Neural progenitor cell (in vitro differentiated cells): Measurements from ENCODE around the gene UBTD1. TPM values are rescaled to one million over a fixed set of nuclear protein-coding genes. Genes with fewer than 3 reads are reported as not detected.

Experiments
- DNase-seq: peaks from one replicate; pipeline ENCODE4 v3.0.0-alpha.2; 2016; ENCODE audit warnings: low spot score
- H2AFZ ChIP-seq: fragments of 200-600 bp; sonication (generic); replicated peaks from 2 replicates; pipeline ENCODE4 v1.6.1; 2016; ENCODE audit warnings: antibody characterized with exemption
- H3F3A ChIP-seq: fragments of 200-600 bp; sonication (generic); 2 replicates; pipeline ENCODE4 v1.6.1; 2016; ENCODE audit warnings: antibody characterized with exemption, low read depth
- H3K27ac ChIP-seq: fragments of 200-600 bp; sonication (generic); 2 replicates; pipeline ENCODE4 v1.5.1; 2016; ENCODE audit warnings: mild to moderate bottlenecking
- H3K27me3 ChIP-seq: fragments of 200-600 bp; sonication (generic); 2 replicates; pipeline ENCODE4 v1.6.1; 2016; ENCODE audit warnings: mild to moderate bottlenecking, moderate library complexity
- H3K36me3 ChIP-seq: fragments of 200-600 bp; sonication (generic); 2 replicates; pipeline ENCODE4 v1.5.1; 2016
- H3K4me1 ChIP-seq: fragments of 200-600 bp; sonication (generic); 2 replicates; pipeline ENCODE4 v1.6.1; 2016; ENCODE audit warnings: mixed run types
- H3K4me2 ChIP-seq: fragments of 200-600 bp; sonication (generic); 2 replicates; pipeline ENCODE4 v1.6.1; 2016
- H3K4me3 ChIP-seq: fragments of 200-600 bp; sonication (generic); 2 replicates; pipeline ENCODE4 v1.5.1; 2016
- H3K79me2 ChIP-seq: fragments of 200-600 bp; sonication (generic); 2 replicates; pipeline ENCODE4 v1.6.1; 2016; ENCODE audit warnings: low read depth
- H3K9ac ChIP-seq: fragments of 200-600 bp; sonication (generic); 2 replicates; pipeline ENCODE4 v1.6.1; 2016
- H3K9me3 ChIP-seq: fragments of 200-600 bp; sonication (generic); 2 replicates; pipeline ENCODE4 v1.5.1; 2016; ENCODE audit warnings: low read depth
- H4K20me1 ChIP-seq: fragments of 200-600 bp; sonication (generic); 2 replicates; pipeline ENCODE4 v1.6.1; 2016; ENCODE audit warnings: low read depth
- H3K27ac Mint-ChIP-seq: 3 replicates; pipeline ENCODE4 v1.8.0; 2021; ENCODE audit warnings: mixed read lengths
- H3K27me3 Mint-ChIP-seq: 2 replicates; pipeline ENCODE4 v1.8.0; 2022; ENCODE audit warnings: low read depth, mild to moderate bottlenecking, inconsistent platforms, moderate library complexity, mixed read lengths; ENCODE audit not compliant: insufficient read depth
- H3K36me3 Mint-ChIP-seq: 3 replicates; pipeline ENCODE4 v1.8.0; 2021; ENCODE audit warnings: mixed read lengths
- H3K4me1 Mint-ChIP-seq: 3 replicates; pipeline ENCODE4 v1.8.0; 2021; ENCODE audit warnings: mixed read lengths
- H3K4me3 Mint-ChIP-seq: 3 replicates; pipeline ENCODE4 v1.8.0; 2021; ENCODE audit warnings: mild to moderate bottlenecking, moderate library complexity, mixed read lengths
- H3K9me3 Mint-ChIP-seq: 3 replicates; pipeline ENCODE4 v1.8.0; 2020; ENCODE audit warnings: mixed read lengths
- CTCF ChIP-seq: fragments of 200-600 bp; sonication (generic); IDR thresholded peaks from 2 replicates; pipeline ENCODE4 v1.5.1; 2017; ENCODE audit warnings: antibody characterized with exemption, mild to moderate bottlenecking
- EZH2 ChIP-seq: fragments of 200-600 bp; sonication (generic); IDR thresholded peaks from 2 replicates; pipeline ENCODE4 v1.6.1; 2017; ENCODE audit warnings: antibody characterized with exemption, mild to moderate bottlenecking, moderate library complexity
- EZH2phosphoT487 ChIP-seq: fragments of 200-600 bp; sonication (generic); IDR thresholded peaks from 2 replicates; pipeline ENCODE4 v1.6.1; 2017; ENCODE audit warnings: antibody characterized with exemption
- total RNA-seq: library from RNA; depleted of rRNA; stranded (reverse); fragments of >200 nt; gene quantifications from 2 replicates; pipeline ENCODE4 v1.2.3, GENCODE V29; 2015; ENCODE audit warnings: low replicate concordance

The UBTD1 gene
- total RNA-seq, 1 donor from 2014 or later = 4.7 TPM

- no peaks in the 10 kb centered on the region for H3K9me3 Mint-ChIP-seq
- no peak for DNase-seq
- Histone ChIP-seq H2AFZ (no peak overlapping the region), H3K36me3 (no peaks in the 10 kb centered on the region), H3K27me3 (no peaks in the 10 kb centered on the region), H3K79me2 (peaks cover 35% of the 10 kb centered on the region), H3K4me2 (no peak overlapping the region), H3F3A (peaks cover 22% of the 10 kb centered on the region), H3K4me1 (peaks cover 7% of the 10 kb centered on the region), H4K20me1 (peaks cover 32% of the 10 kb centered on the region), H3K27ac (no peak overlapping the region), H3K9me3 (no peaks in the 10 kb centered on the region), H3K4me3 (no peak overlapping the region), H3K9ac (no peak overlapping the region)
- H3K27me3 Mint-ChIP-seq = peaks cover 6% of the 10 kb centered on the region
- H3K36me3 Mint-ChIP-seq = peaks cover 35% of the 10 kb centered on the region
- peak overlapping the region; percentile 38 for H3K4me3 Mint-ChIP-seq
- no peak for TF ChIP-seq EZH2
- no peak for TF ChIP-seq CTCF
- TF ChIP-seq EZH2phosphoT487 = no peak
- no peak overlapping the region for H3K27ac Mint-ChIP-seq
- peaks cover 22% of the 10 kb centered on the region for H3K4me1 Mint-ChIP-seq
Observed at GRCh38 chr10:97452352-97452751, 46.4 kb upstream of the UBTD1 start.

- H3K9ac ChIP-seq = peak overlapping the region; percentile 8
- H3K4me1 ChIP-seq = peaks cover 5% of the 10 kb centered on the region
- H3K79me2 ChIP-seq = peaks cover 14% of the 10 kb centered on the region
- TF ChIP-seq CTCF = no peak
- TF ChIP-seq EZH2phosphoT487 = no peak
- no peak for TF ChIP-seq EZH2
- peaks cover 7% of the 10 kb centered on the region for H3K27me3 Mint-ChIP-seq
- H4K20me1 ChIP-seq = peaks cover 30% of the 10 kb centered on the region
- no peak overlapping the region for H3K4me3 ChIP-seq
- no peaks in the 10 kb centered on the region for H3K36me3 ChIP-seq
- no peaks in the 10 kb centered on the region for H3K9me3 ChIP-seq
- H3K4me3 Mint-ChIP-seq = no peak overlapping the region
- H2AFZ ChIP-seq = no peak overlapping the region
- H3K4me1 Mint-ChIP-seq = peaks cover 9% of the 10 kb centered on the region
- H3F3A ChIP-seq = peaks cover 16% of the 10 kb centered on the region
- DNase-seq = no peak
- H3K36me3 Mint-ChIP-seq = peaks cover 42% of the 10 kb centered on the region
- no peaks in the 10 kb centered on the region for H3K9me3 Mint-ChIP-seq
- H3K27ac ChIP-seq = no peak overlapping the region
- no peak overlapping the region for H3K4me2 ChIP-seq
- peak overlapping the region; percentile 46 for H3K27ac Mint-ChIP-seq
- H3K27me3 ChIP-seq = no peaks in the 10 kb centered on the region
Observed at GRCh38 chr10:97454330-97455036, 44.2 kb upstream of the UBTD1 start.

- H4K20me1 ChIP-seq = peaks cover 20% of the 10 kb centered on the region
- Mint-ChIP-seq H3K27me3 (peaks cover 5% of the 10 kb centered on the region), H3K4me1 (no peaks in the 10 kb centered on the region), H3K36me3 (peaks cover 45% of the 10 kb centered on the region), H3K4me3 (no peak overlapping the region), H3K27ac (no peak overlapping the region), H3K9me3 (no peaks in the 10 kb centered on the region)
- no peak for DNase-seq
- H3K9me3 ChIP-seq = no peaks in the 10 kb centered on the region
- no peak overlapping the region for H3K4me3 ChIP-seq
- H3K9ac ChIP-seq = no peak overlapping the region
- no peak overlapping the region for H2AFZ ChIP-seq
- H3K4me1 ChIP-seq = no peaks in the 10 kb centered on the region
- no peaks in the 10 kb centered on the region for H3K36me3 ChIP-seq
- H3K27me3 ChIP-seq = no peaks in the 10 kb centered on the region
- no peak overlapping the region for H3K4me2 ChIP-seq
- H3K79me2 ChIP-seq = peaks cover 2% of the 10 kb centered on the region
- H3K27ac ChIP-seq = no peak overlapping the region
- peaks cover 9% of the 10 kb centered on the region for H3F3A ChIP-seq
- TF ChIP-seq CTCF (no peak), EZH2 (no peak), EZH2phosphoT487 (no peak)
Observed at GRCh38 chr10:97456034-97456685, 42.6 kb upstream of the UBTD1 start.
